HG03521 (cell line): ENCODE measurements around the gene TRIM3.
"Not testable (repeated sequence)": the region's sequence is repeated elsewhere in the genome, so short reads cannot be mapped to it uniquely, and the experiment has no call there.

Source experiments
- ATAC-seq: cut with Tn5 transposase; IDR thresholded peaks from one replicate; pipeline ENCODE4 v1.9.1; 2021; ENCODE audit warnings: mild to moderate bottlenecking, moderate library complexity; ENCODE audit not compliant: unreplicated experiment

Gene TRIM3

GRCh38 chr11:6473451-6474412 is at the start of gene TRIM3:
Gene TRIM3, minus strand, starts transcription at chr11:6473941. Its CDS starts 8,246 bp downstream, at chr11:6465695.
- ATAC-seq = peak; percentile 62

- ATAC-seq = no peak
Observed at GRCh38 chr11:6523253-6523652, 49.5 kb upstream of the TRIM3 start.

GRCh38 chr11:6521946-6522345 is 48.2 kb upstream of the TRIM3 start:
- not testable (repeated sequence) for ATAC-seq

- no peak for ATAC-seq
Observed at GRCh38 chr11:6520265-6520664, 46.5 kb upstream of the TRIM3 start.

GRCh38 chr11:6516865-6517264 is 43.1 kb upstream of the TRIM3 start:
- ATAC-seq = no peak

- peak; percentile 58 for ATAC-seq
Observed at GRCh38 chr11:6505577-6506240, 32.0 kb upstream of the TRIM3 start.

- no peak for ATAC-seq
Observed at GRCh38 chr11:6504166-6504565, 30.4 kb upstream of the TRIM3 start.

- ATAC-seq = no peak
Observed at GRCh38 chr11:6502382-6502781, 28.6 kb upstream of the TRIM3 start.

- ATAC-seq = no peak
Observed at GRCh38 chr11:6498544-6498943, 24.8 kb upstream of the TRIM3 start.

- no peak for ATAC-seq
Observed at GRCh38 chr11:6498121-6498520, 24.4 kb upstream of the TRIM3 start.

- ATAC-seq = no peak
Observed at GRCh38 chr11:6497069-6497839, 23.5 kb upstream of the TRIM3 start, which contains the start of gene DNHD1. Gene DNHD1, plus strand, starts transcription at chr11:6497280. Its CDS starts 936 bp downstream, at chr11:6498216.

GRCh38 chr11:6489306-6489705 is 15.6 kb upstream of the TRIM3 start:
- no peak for ATAC-seq

- no peak for ATAC-seq
Observed at GRCh38 chr11:6488821-6489220, 15.1 kb upstream of the TRIM3 start.

GRCh38 chr11:6488342-6488741 is 14.6 kb upstream of the TRIM3 start:
- ATAC-seq = no peak

GRCh38 chr11:6486938-6487337 is 13.2 kb upstream of the TRIM3 start:
- no peak for ATAC-seq

GRCh38 chr11:6486256-6486655 is 12.5 kb upstream of the TRIM3 start:
- no peak for ATAC-seq

- ATAC-seq = no peak
Observed at GRCh38 chr11:6485661-6486060, 11.9 kb upstream of the TRIM3 start.

GRCh38 chr11:6483015-6483414 is 9.3 kb upstream of the TRIM3 start:
- no peak for ATAC-seq

- ATAC-seq = no peak
Observed at GRCh38 chr11:6482441-6482840, 8.7 kb upstream of the TRIM3 start.

GRCh38 chr11:6481924-6482275 is 8.2 kb upstream of the TRIM3 start:
- no peak for ATAC-seq
